ENCODE results near the gene SKA3. TPM values are rescaled to one million over a fixed set of nuclear protein-coding genes. Genes with fewer than 3 reads are reported as not detected.
"Not testable (repeated sequence)": the region's sequence is repeated elsewhere in the genome, so short reads cannot be mapped to it uniquely, and the experiment has no call there.

SKA3 gene
- total RNA-seq, 2 donors from 2014 or later: under 0.01 TPM; not detected in 1

- WGBS, 2 donors: 24 to 44% methylated on average over 2 to 3 of the region's 3 CpGs
- no peaks in the 10 kb centered on the region for H3K9me3 ChIP-seq
- no peaks in the 10 kb centered on the region for H3K27me3 ChIP-seq
- H3K27ac ChIP-seq: no peak overlapping the region
- ATAC-seq (no peak), DNase-seq (no peak)
- TF ChIP-seq, protein P1, sequence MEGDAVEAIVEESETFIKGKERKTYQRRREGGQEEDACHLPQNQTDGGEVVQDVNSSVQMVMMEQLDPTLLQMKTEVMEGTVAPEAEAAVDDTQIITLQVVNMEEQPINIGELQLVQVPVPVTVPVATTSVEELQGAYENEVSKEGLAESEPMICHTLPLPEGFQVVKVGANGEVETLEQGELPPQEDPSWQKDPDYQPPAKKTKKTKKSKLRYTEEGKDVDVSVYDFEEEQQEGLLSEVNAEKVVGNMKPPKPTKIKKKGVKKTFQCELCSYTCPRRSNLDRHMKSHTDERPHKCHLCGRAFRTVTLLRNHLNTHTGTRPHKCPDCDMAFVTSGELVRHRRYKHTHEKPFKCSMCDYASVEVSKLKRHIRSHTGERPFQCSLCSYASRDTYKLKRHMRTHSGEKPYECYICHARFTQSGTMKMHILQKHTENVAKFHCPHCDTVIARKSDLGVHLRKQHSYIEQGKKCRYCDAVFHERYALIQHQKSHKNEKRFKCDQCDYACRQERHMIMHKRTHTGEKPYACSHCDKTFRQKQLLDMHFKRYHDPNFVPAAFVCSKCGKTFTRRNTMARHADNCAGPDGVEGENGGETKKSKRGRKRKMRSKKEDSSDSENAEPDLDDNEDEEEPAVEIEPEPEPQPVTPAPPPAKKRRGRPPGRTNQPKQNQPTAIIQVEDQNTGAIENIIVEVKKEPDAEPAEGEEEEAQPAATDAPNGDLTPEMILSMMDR (IDR thresholded peaks at IDR 0.05): no peak
- no peak for TF ChIP-seq POLR2A (IDR thresholded peaks at IDR 0.05)
- intact Hi-C loops (cut with DNase I): no loop called here
- H3K36me3 ChIP-seq (replicated peaks in 1 of 2; ENCODE audit: insufficient read depth in 1 of 2, low read depth in 2 of 2): no peaks in the 10 kb centered on the region
- no peak overlapping the region for H3K4me3 ChIP-seq
- no peaks in the 10 kb centered on the region for H3K4me1 ChIP-seq
These were observed 26.6 kb upstream of the SKA3 start for GRCh38 chr13:21202767-21203531.

DNA sequence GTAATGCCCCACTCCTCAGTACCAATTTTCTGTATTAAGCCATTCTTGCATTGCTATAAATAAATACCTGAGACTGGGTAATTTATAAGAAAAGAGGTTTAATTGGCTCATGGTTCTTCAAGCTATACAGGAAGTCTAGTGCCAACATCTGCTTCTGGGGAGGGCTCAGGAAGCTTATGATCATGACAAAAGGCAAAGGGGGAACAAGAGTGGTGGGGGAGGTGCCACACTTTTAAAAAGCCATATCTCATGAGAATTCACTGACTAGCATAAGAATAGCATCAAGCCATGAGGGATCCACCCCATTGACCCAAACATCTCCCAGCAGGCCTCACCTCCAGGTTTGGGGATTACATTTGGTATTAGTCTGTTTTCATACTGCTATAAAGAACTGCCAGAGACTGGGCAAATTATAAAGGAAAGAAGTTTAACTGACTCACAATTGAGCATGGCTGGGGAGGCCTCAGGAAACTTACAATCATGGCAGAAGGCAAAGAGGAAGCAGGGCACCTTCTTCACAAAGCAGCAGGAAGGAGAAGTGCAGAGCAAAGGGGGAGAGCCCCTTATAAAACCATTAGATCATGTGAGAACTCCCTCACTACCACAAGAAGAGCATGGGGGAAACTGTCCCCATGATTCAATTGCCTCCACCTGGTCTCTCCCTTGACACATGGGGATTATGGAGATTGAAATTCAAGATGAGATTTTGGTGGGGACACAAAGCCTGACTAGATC lies 25.3 kb upstream of the SKA3 start:
- H3K27ac ChIP-seq; H3K4me1 ChIP-seq; ATAC-seq; H3K9me3 ChIP-seq; H3K36me3 ChIP-seq (replicated peaks in 1 of 2; ENCODE audit: insufficient read depth in 1 of 2, low read depth in 2 of 2); intact Hi-C loops (cut with DNase I); H3K27me3 ChIP-seq; H3K4me3 ChIP-seq; DNase-seq: not testable (repeated sequence)

DNA sequence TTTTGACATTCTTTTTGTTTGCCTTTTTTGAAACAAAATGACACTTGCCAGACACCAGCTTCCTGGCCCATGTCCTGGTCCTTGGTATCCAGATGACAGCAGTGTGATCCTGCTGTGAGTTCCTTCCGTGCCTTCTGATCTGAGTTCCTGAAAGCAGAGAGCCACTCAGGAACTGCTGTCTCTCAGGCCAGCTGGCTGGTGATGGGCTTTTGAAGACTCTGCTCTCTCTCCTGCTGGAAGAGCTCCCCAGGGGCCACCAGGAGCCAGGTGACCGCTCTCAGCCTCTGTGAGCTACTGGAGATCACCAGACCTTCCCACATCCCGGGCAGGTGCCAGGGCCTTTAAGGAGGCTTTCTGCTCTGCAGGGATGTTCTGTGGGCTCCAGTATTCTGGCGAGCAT lies 22.0 kb upstream of the SKA3 start:
- ATAC-seq; H3K36me3 ChIP-seq (replicated peaks in 1 of 2; ENCODE audit: insufficient read depth in 1 of 2, low read depth in 2 of 2); H3K27ac ChIP-seq; DNase-seq; intact Hi-C loops (cut with DNase I); H3K9me3 ChIP-seq; H3K27me3 ChIP-seq; H3K4me1 ChIP-seq; H3K4me3 ChIP-seq: not testable (repeated sequence)
- WGBS, 2 donors: 58 to 64% methylated on average over 1 to 2 of the region's 4 CpGs

GRCh38 chr13:21197606-21198225 lies 21.4 kb upstream of the SKA3 start:
- H3K27ac ChIP-seq; intact Hi-C loops (cut with DNase I); H3K9me3 ChIP-seq; H3K4me1 ChIP-seq; ATAC-seq; H3K36me3 ChIP-seq (replicated peaks in 1 of 2; ENCODE audit: insufficient read depth in 1 of 2, low read depth in 2 of 2); H3K27me3 ChIP-seq; DNase-seq; H3K4me3 ChIP-seq: not testable (repeated sequence)
- WGBS, 2 donors: 72 to 74% methylated on average over 9 of the region's 9 CpGs

GRCh38 chr13:21194756-21195155 lies 18.4 kb upstream of the SKA3 start:
- H3K27me3 ChIP-seq; H3K9me3 ChIP-seq; H3K36me3 ChIP-seq (replicated peaks in 1 of 2; ENCODE audit: insufficient read depth in 1 of 2, low read depth in 2 of 2); H3K27ac ChIP-seq; DNase-seq; intact Hi-C loops (cut with DNase I); H3K4me3 ChIP-seq; H3K4me1 ChIP-seq; ATAC-seq: not testable (repeated sequence)
- WGBS, 2 donors: 64 to 74% methylated on average over 2 of the region's 2 CpGs

- DNase-seq; H3K27me3 ChIP-seq; H3K27ac ChIP-seq; H3K4me3 ChIP-seq; H3K36me3 ChIP-seq (replicated peaks in 1 of 2; ENCODE audit: insufficient read depth in 1 of 2, low read depth in 2 of 2); ATAC-seq; H3K4me1 ChIP-seq; H3K9me3 ChIP-seq; intact Hi-C loops (cut with DNase I): not testable (repeated sequence)
- WGBS, 2 donors: no CpG with 5 or more reads among the region's 35 CpGs
These were observed 10.1 kb upstream of the SKA3 start for GRCh38 chr13:21186410-21186809.

- TF ChIP-seq, protein P1 (IDR thresholded peaks at IDR 0.05): no peak
- TF ChIP-seq POLR2A (IDR thresholded peaks at IDR 0.05): no peak
- H3K27me3 ChIP-seq: no peaks in the 10 kb centered on the region
- no peaks in the 10 kb centered on the region for H3K36me3 ChIP-seq (replicated peaks in 1 of 2; ENCODE audit: insufficient read depth in 1 of 2, low read depth in 2 of 2)
- no peak for DNase-seq
- H3K9me3 ChIP-seq: no peaks in the 10 kb centered on the region
- intact Hi-C loops (cut with DNase I): no loop called here
- WGBS, 2 donors: 66 to 81% methylated on average over 2 of the region's 2 CpGs
- no peak for ATAC-seq
- H3K27ac ChIP-seq: no peak overlapping the region
- peaks cover 14% of the 10 kb centered on the region for H3K4me1 ChIP-seq
- H3K4me3 ChIP-seq: no peak overlapping the region
These were observed 5.3 kb upstream of the SKA3 start for GRCh38 chr13:21181671-21182070.
